Skeletal muscle satellite cell (primary cell): Measurements from ENCODE around the gene LRRC56.
"Not testable (repeated sequence)": the region's sequence is repeated elsewhere in the genome, so short reads cannot be mapped to it uniquely, and the experiment has no call there.

Experiments
- H3K27me3 ChIP-seq: 2 replicates; pipeline ENCODE4 v1.7.0; 2013; ENCODE audit warnings: low read length; ENCODE audit not compliant: control insufficient read depth, insufficient read depth
- H3K36me3 ChIP-seq: 2 replicates; pipeline ENCODE4 v1.7.0; 2013; ENCODE audit warnings: mild to moderate bottlenecking, control low read depth, low read length; ENCODE audit not compliant: insufficient read depth
- H3K4me1 ChIP-seq: 2 replicates; pipeline ENCODE4 v1.7.0; 2013; ENCODE audit warnings: low read length; ENCODE audit not compliant: control insufficient read depth, insufficient read depth
- H3K4me2 ChIP-seq: 2 replicates; pipeline ENCODE4 v1.7.0; 2013; ENCODE audit warnings: mild to moderate bottlenecking, low read length
- H3K4me3 ChIP-seq: 2 replicates; pipeline ENCODE4 v1.7.0; 2013; ENCODE audit warnings: low read length
- H3K9ac ChIP-seq: 2 replicates; pipeline ENCODE4 v1.7.0; 2013; ENCODE audit warnings: mild to moderate bottlenecking, low read depth, low read length, moderate library complexity
- H3K9me3 ChIP-seq: replicated peaks from 2 replicates; pipeline ENCODE4 v1.7.0; 2013; ENCODE audit warnings: mild to moderate bottlenecking, control low read depth, low read length

The LRRC56 gene

GRCh38 chr11:515131-515530 is 22.2 kb upstream of the LRRC56 start:
- Histone ChIP-seq H3K9ac (no peak overlapping the region), H3K9me3 (no peaks in the 10 kb centered on the region), H3K4me2 (no peak overlapping the region), H3K36me3 (peaks cover 24% of the 10 kb centered on the region), H3K4me3 (no peak overlapping the region), H3K4me1 (peaks cover 4% of the 10 kb centered on the region), H3K27me3 (no peaks in the 10 kb centered on the region)

GRCh38 chr11:516400-516799 is 20.9 kb upstream of the LRRC56 start:
- Histone ChIP-seq H3K9me3 (no peaks in the 10 kb centered on the region), H3K36me3 (peaks cover 22% of the 10 kb centered on the region), H3K4me3 (no peak overlapping the region), H3K9ac (no peak overlapping the region), H3K27me3 (no peaks in the 10 kb centered on the region), H3K4me1 (peaks cover 4% of the 10 kb centered on the region), H3K4me2 (no peak overlapping the region)

GRCh38 chr11:516918-517685 is 20.2 kb upstream of the LRRC56 start:
- not testable (repeated sequence) for H3K27me3 ChIP-seq, H3K4me2 ChIP-seq, H3K4me1 ChIP-seq, H3K9me3 ChIP-seq, H3K4me3 ChIP-seq, H3K9ac ChIP-seq
- peaks cover 19% of the 10 kb centered on the region for H3K36me3 ChIP-seq

GRCh38 chr11:518463-519202 is 18.7 kb upstream of the LRRC56 start:
- H3K9me3 ChIP-seq: no peaks in the 10 kb centered on the region
- peak overlapping the region; percentile 76 for H3K4me2 ChIP-seq
- no peak overlapping the region for H3K9ac ChIP-seq
- H3K4me3 ChIP-seq: peak overlapping the region; percentile 48
- H3K36me3 ChIP-seq: peaks cover 8% of the 10 kb centered on the region
- H3K4me1 ChIP-seq: peaks cover 4% of the 10 kb centered on the region
- H3K27me3 ChIP-seq: no peaks in the 10 kb centered on the region

- Histone ChIP-seq H3K9me3 (no peaks in the 10 kb centered on the region), H3K4me1 (peaks cover 4% of the 10 kb centered on the region), H3K36me3 (no peaks in the 10 kb centered on the region), H3K27me3 (no peaks in the 10 kb centered on the region), H3K4me3 (no peak overlapping the region), H3K9ac (no peak overlapping the region), H3K4me2 (no peak overlapping the region)
Observed at GRCh38 chr11:520428-521176, 16.7 kb upstream of the LRRC56 start.

- no peaks in the 10 kb centered on the region for H3K9me3 ChIP-seq
- H3K4me3 ChIP-seq: no peak overlapping the region
- no peaks in the 10 kb centered on the region for H3K36me3 ChIP-seq
- H3K9ac ChIP-seq: no peak overlapping the region
- H3K27me3 ChIP-seq: no peaks in the 10 kb centered on the region
- peaks cover 4% of the 10 kb centered on the region for H3K4me1 ChIP-seq
- no peak overlapping the region for H3K4me2 ChIP-seq
Observed at GRCh38 chr11:521177-521688, 16.1 kb upstream of the LRRC56 start.

- H3K4me3 ChIP-seq: peak overlapping the region; percentile 45
- H3K27me3 ChIP-seq: no peaks in the 10 kb centered on the region
- no peaks in the 10 kb centered on the region for H3K9me3 ChIP-seq
- peaks cover 1% of the 10 kb centered on the region for H3K36me3 ChIP-seq
- peak overlapping the region; percentile 73 for H3K4me2 ChIP-seq
- peaks cover 8% of the 10 kb centered on the region for H3K4me1 ChIP-seq
- no peak overlapping the region for H3K9ac ChIP-seq
Observed at GRCh38 chr11:526192-526591, 11.1 kb upstream of the LRRC56 start.

GRCh38 chr11:528166-528814 is 9.0 kb upstream of the LRRC56 start:
- Histone ChIP-seq H3K4me3 (no peak overlapping the region), H3K4me1 (peaks cover 8% of the 10 kb centered on the region), H3K4me2 (no peak overlapping the region), H3K9ac (no peak overlapping the region), H3K27me3 (no peaks in the 10 kb centered on the region), H3K36me3 (peaks cover 16% of the 10 kb centered on the region), H3K9me3 (no peaks in the 10 kb centered on the region)

- Histone ChIP-seq H3K4me3 (no peak overlapping the region), H3K4me2 (no peak overlapping the region), H3K36me3 (peaks cover 23% of the 10 kb centered on the region), H3K27me3 (no peaks in the 10 kb centered on the region), H3K4me1 (peaks cover 11% of the 10 kb centered on the region), H3K9ac (no peak overlapping the region), H3K9me3 (no peaks in the 10 kb centered on the region)
Observed at GRCh38 chr11:528815-529727, 8.3 kb upstream of the LRRC56 start.

- Histone ChIP-seq H3K4me1 (peaks cover 14% of the 10 kb centered on the region), H3K4me2 (no peak overlapping the region), H3K27me3 (no peaks in the 10 kb centered on the region), H3K9ac (no peak overlapping the region), H3K9me3 (no peaks in the 10 kb centered on the region), H3K36me3 (peaks cover 23% of the 10 kb centered on the region), H3K4me3 (no peak overlapping the region)
Observed at GRCh38 chr11:529728-530411, 7.5 kb upstream of the LRRC56 start.
